ENCODE data around the gene RRP15. TPM values are rescaled to one million over a fixed set of nuclear protein-coding genes. Genes with fewer than 3 reads are reported as not detected.

RRP15 gene
- total RNA-seq, 1 experiment from 2014 or later: 25.5 TPM

- Histone ChIP-seq H2AFZ (ENCODE audit: low read depth, low read length, poor library complexity, severe bottlenecking) (no peak overlapping the region), H3K9me2 (ENCODE audit: insufficient read depth) (no peaks in the 10 kb centered on the region), H3K79me2 (ENCODE audit: insufficient read depth, low read length) (no peaks in the 10 kb centered on the region), H3K4me2 (ENCODE audit: low read length) (no peak overlapping the region), H4K20me1 (ENCODE audit: insufficient read depth) (no peaks in the 10 kb centered on the region), H3K36me3 (ENCODE audit: control insufficient read depth in 1 of 2, insufficient read depth in 2 of 2, low read length in 2 of 2) (no peaks in the 10 kb centered on the region), H3K4me1 (ENCODE audit: control insufficient read depth in 1 of 2, insufficient read depth in 2 of 2, low read length in 2 of 2) (peaks cover 7 to 8% of the 10 kb centered on the region in 2 experiments; a peak in 3 of 4 replicates), H3K27ac (ENCODE audit: low read depth, low read length) (no peak overlapping the region), H3K4me3 (replicated peaks in 1 of 2; ENCODE audit: low read depth in 1 of 2, low read length in 2 of 2) (no peak overlapping the region), H3K9ac (ENCODE audit: low read length) (no peak overlapping the region), H3K9me3 (ENCODE audit: control insufficient read depth in 1 of 2, insufficient read depth in 1 of 2, low read depth in 1 of 2, low read length in 2 of 2) (no peaks in the 10 kb centered on the region), H3K27me3 (ENCODE audit: insufficient read depth, low read length) (peaks cover 14% of the 10 kb centered on the region)
- CTCF ChIA-PET: no interaction called here
- no TSS peak for BruUV-seq (replicated peaks)
- DNase-seq (ENCODE audit: low read depth, low spot score) (no peak), ATAC-seq (no peak)
- TF ChIP-seq ZBTB33 (IDR thresholded peaks at IDR 0.05; ENCODE audit: extremely low read depth, insufficient replicate concordance, low read length): no peak
- no peak for TF ChIP-seq SP1 (IDR thresholded peaks at IDR 0.05; ENCODE audit: low read depth)
- TF ChIP-seq JUND (IDR thresholded peaks at IDR 0.05): no peak
- no peak for TF ChIP-seq SRF (IDR thresholded peaks at IDR 0.05; ENCODE audit: low read depth)
- TF ChIP-seq POLR2A (IDR thresholded peaks at IDR 0.05; ENCODE audit: borderline replicate concordance, extremely low read depth, insufficient read depth, insufficient read length): no peak
- no peak for TF ChIP-seq SIN3A (IDR thresholded peaks at IDR 0.05; ENCODE audit: low read depth)
- TF ChIP-seq FOSL1 (IDR thresholded peaks at IDR 0.05; ENCODE audit: low read depth): no peak
- TF ChIP-seq EZH2 (IDR thresholded peaks at IDR 0.05): no peak
- intact Hi-C loops (cut with micrococcal nuclease): loop anchor here (10.0 kb wide), 1 partner anchor 625 kb away; no protein-coding TSS in a partner anchor
- POLR2A ChIA-PET: no interaction called here
- RAD21 ChIA-PET (ENCODE audit: low non-redundant PET in 1 of 2, low total read pairs in 2 of 2, uncharacterized antibody in 2 of 2, unreplicated experiment in 2 of 2): no interaction called here
Observed at GRCh38 chr1:218369688-218370511, 84.8 kb downstream of the RRP15 start.
